SK-N-SH (cell line): ENCODE results near the gene PRKG1. TPM values are rescaled to one million over a fixed set of nuclear protein-coding genes. Genes with fewer than 3 reads are reported as not detected.

Experiments
- CTCF ChIA-PET: fragments of 300-600, 350-600 bp; formaldehyde crosslinking; extraction: SDS; loops from one replicate; lab custom pipeline; 2021; lab: Yijun Ruan, JAX
- POLR2A ChIA-PET: fragments of 350-600 bp; sonication (Branson Sonifier 250); formaldehyde crosslinking; extraction: SDS; loops from one replicate; lab custom pipeline; 2020; ENCODE audit warnings: antibody characterized with exemption, inconsistent platforms; lab: Yijun Ruan, JAX
- DNase-seq: peaks from one replicate; pipeline ENCODE4 v3.0.0; 2012
- H2AFZ ChIP-seq: fragments of 200-600 bp; sonication (generic); 2 replicates; pipeline ENCODE4 v1.8.1; 2016; ENCODE audit warnings: antibody characterized with exemption, mild to moderate bottlenecking, low read depth
- H3F3A ChIP-seq: fragments of 200-600 bp; sonication (generic); replicated peaks from 2 replicates; pipeline ENCODE3; 2016; ENCODE audit warnings: antibody characterized with exemption, mild to moderate bottlenecking; ENCODE audit not compliant: insufficient read depth
- H3K27ac ChIP-seq, 2 experiments: fragments of 200-500 bp in 1 of 2; fragments of 200-600 bp in 1 of 2; sonication (Bioruptor generic) in 1 of 2; sonication (generic), shearing (Covaris generic) in 1 of 2; 2 replicates each; pipeline versions ENCODE4 v1.5.1 to v1.6.1; 2014 to 2016; ENCODE audit warnings: low read depth in 2 of 2, inconsistent platforms in 1 of 2, low read length in 1 of 2, mild to moderate bottlenecking in 1 of 2, mixed read lengths in 1 of 2
- H3K27me3 ChIP-seq: fragments of 200-600 bp; sonication (generic), shearing (Covaris generic); 2 replicates; pipeline ENCODE4 v1.6.1; 2016; ENCODE audit warnings: mixed run types; ENCODE audit not compliant: insufficient read depth
- H3K36me3 ChIP-seq, 2 experiments: fragments of 200-500 bp in 1 of 2; fragments of 200-600 bp in 1 of 2; sonication (Bioruptor generic) in 1 of 2; sonication (generic) in 1 of 2; replicated peaks in 1 of 2; 2 replicates each; pipeline versions ENCODE3 to v1.5.1; 2014 to 2016; ENCODE audit warnings: low read length in 1 of 2, mild to moderate bottlenecking in 1 of 2; ENCODE audit not compliant: insufficient read depth in 2 of 2, control insufficient read depth in 1 of 2
- H3K4me1 ChIP-seq, 2 experiments: fragments of 200-500 bp in 1 of 2; fragments of 200-600 bp in 1 of 2; sonication (Bioruptor generic) in 1 of 2; sonication (generic), shearing (Covaris generic) in 1 of 2; 2 replicates each; pipeline versions ENCODE4 v1.5.1 to v1.6.1; 2014 to 2016; ENCODE audit warnings: low read depth in 1 of 2, low read length in 1 of 2, mixed run types in 1 of 2; ENCODE audit not compliant: insufficient read depth in 2 of 2, control insufficient read depth in 1 of 2
- H3K4me2 ChIP-seq: fragments of 200-600 bp; sonication (generic), shearing (Covaris generic); 2 replicates; pipeline ENCODE4 v1.6.1; 2017; ENCODE audit warnings: mixed run types
- H3K4me3 ChIP-seq, 2 experiments: fragments of 200-500 bp in 1 of 2; fragments of 200-600 bp in 1 of 2; sonication (Bioruptor generic) in 1 of 2; sonication (generic), shearing (Covaris generic) in 1 of 2; 2 replicates each; pipeline versions ENCODE4 v1.5.1 to v1.8.1; 2014 to 2016; ENCODE audit warnings: low read depth in 2 of 2, inconsistent platforms in 1 of 2, low read length in 1 of 2, mild to moderate bottlenecking in 1 of 2, mixed read lengths in 1 of 2, moderate library complexity in 1 of 2
- H3K79me2 ChIP-seq: fragments of 200-600 bp; sonication (generic); 2 replicates; pipeline ENCODE4 v1.8.1; 2017; ENCODE audit warnings: mild to moderate bottlenecking; ENCODE audit not compliant: insufficient read depth
- H3K9ac ChIP-seq: fragments of 200-600 bp; sonication (generic); 2 replicates; pipeline ENCODE4 v1.6.1; 2017; ENCODE audit warnings: mixed run types
- H3K9me2 ChIP-seq: fragments of 200-600 bp; sonication (generic); 2 replicates; pipeline ENCODE4 v1.6.1; 2017; ENCODE audit warnings: mixed run types
- H3K9me3 ChIP-seq: fragments of 200-600 bp; sonication (generic); 2 replicates; pipeline ENCODE4 v1.6.1; 2017; ENCODE audit warnings: mixed run types, mild to moderate bottlenecking, moderate library complexity
- H4K20me1 ChIP-seq: fragments of 200-600 bp; sonication (generic); 2 replicates; pipeline ENCODE4 v1.6.1; 2017; ENCODE audit warnings: mild to moderate bottlenecking, mixed run types; ENCODE audit not compliant: insufficient read depth
- ELF1 ChIP-seq: IDR thresholded peaks from 2 replicates; pipeline ENCODE4 v1.4.0; 2012
- EZH2phosphoT487 ChIP-seq: fragments of 200-600 bp; sonication (generic); IDR thresholded peaks from 2 replicates; pipeline ENCODE4 v1.6.1; 2017; ENCODE audit warnings: low read depth, mixed run types, mild to moderate bottlenecking, antibody characterized with exemption, moderate library complexity, borderline replicate concordance
- FOSL2 ChIP-seq: IDR thresholded peaks from 2 replicates; pipeline ENCODE4 v1.4.0; 2012; ENCODE audit warnings: low read depth, mild to moderate bottlenecking, moderate library complexity, borderline replicate concordance
- FOXJ3 ChIP-seq: sonication (generic); formaldehyde crosslinking; IDR thresholded peaks from 2 replicates; pipeline ENCODE4 v1.5.1; 2020; ENCODE audit warnings: mild to moderate bottlenecking, missing genetic modification reagents
- FOXM1 ChIP-seq: IDR thresholded peaks from 2 replicates; pipeline ENCODE4 v1.4.0; 2012; ENCODE audit warnings: low read depth, mild to moderate bottlenecking
- GABPA ChIP-seq: IDR thresholded peaks from 2 replicates; pipeline ENCODE4 v1.4.0; 2012; ENCODE audit warnings: low read depth, mild to moderate bottlenecking
- JUND ChIP-seq: IDR thresholded peaks from 2 replicates; pipeline ENCODE4 v1.4.0; 2012
- MXI1 ChIP-seq: IDR thresholded peaks from 2 replicates; pipeline ENCODE4 v1.6.1; 2012; ENCODE audit warnings: mild to moderate bottlenecking, low read depth, low read length, improper control_type of control experiment
- NFIC ChIP-seq: IDR thresholded peaks from 2 replicates; pipeline ENCODE4 v1.4.0; 2012; ENCODE audit warnings: borderline replicate concordance
- POLR2AphosphoS5 ChIP-seq: IDR thresholded peaks from 2 replicates; pipeline ENCODE4 v1.6.1; 2012; ENCODE audit warnings: low read depth, low read length
- SMC3 ChIP-seq: IDR thresholded peaks from 2 replicates; pipeline ENCODE4 v1.6.1; 2012; ENCODE audit warnings: low read depth, low read length, improper control_type of control experiment
- TAF1 ChIP-seq: IDR thresholded peaks from 2 replicates; pipeline ENCODE4 v1.6.1; 2012; ENCODE audit warnings: low read depth, mild to moderate bottlenecking, low read length, moderate library complexity, borderline replicate concordance
- TEAD4 ChIP-seq: IDR thresholded peaks from 2 replicates; pipeline ENCODE4 v1.4.0; 2012; ENCODE audit warnings: mild to moderate bottlenecking, borderline replicate concordance; ENCODE audit not compliant: insufficient read depth
- YY1 ChIP-seq: IDR thresholded peaks from 2 replicates; pipeline ENCODE4 v1.4.0; 2012; ENCODE audit warnings: low read depth, mild to moderate bottlenecking
- WGBS: methylation state at CpG from one replicate; pipeline ENCODE4 v1.1.6; 2017; ENCODE audit warnings: low lambda C conversion rate; 5-methylcytosine and 5-hydroxymethylcytosine counted together
- polyA plus RNA-seq, 3 experiments: library from polyadenylated mRNA; depleted of rRNA; stranded (reverse); fragments of >200 nt; gene quantifications; 2 replicates each; pipeline ENCODE4 v1.2.3, GENCODE V29; 2012
- TF ChIP-seq, protein P1 (sequence below): IDR thresholded peaks from 2 replicates; pipeline ENCODE4 v1.4.0; 2012; ENCODE audit warnings: low read depth, borderline replicate concordance
- TF ChIP-seq, protein P2 (sequence below): IDR thresholded peaks from 2 replicates; pipeline ENCODE4 v1.4.0; 2012; ENCODE audit warnings: low read depth, borderline replicate concordance
- TF ChIP-seq, protein P3 (sequence below): IDR thresholded peaks from 2 replicates; pipeline ENCODE4 v1.6.1; 2012; ENCODE audit warnings: mild to moderate bottlenecking, low read depth, low read length, moderate library complexity
- TF ChIP-seq, protein P4 (sequence below): IDR thresholded peaks from 2 replicates; pipeline ENCODE4; 2012

PRKG1 gene
- polyA plus RNA-seq, 1 of the 3 experiments (the other 2 are of a cell fraction): 4.1 TPM

DNA sequence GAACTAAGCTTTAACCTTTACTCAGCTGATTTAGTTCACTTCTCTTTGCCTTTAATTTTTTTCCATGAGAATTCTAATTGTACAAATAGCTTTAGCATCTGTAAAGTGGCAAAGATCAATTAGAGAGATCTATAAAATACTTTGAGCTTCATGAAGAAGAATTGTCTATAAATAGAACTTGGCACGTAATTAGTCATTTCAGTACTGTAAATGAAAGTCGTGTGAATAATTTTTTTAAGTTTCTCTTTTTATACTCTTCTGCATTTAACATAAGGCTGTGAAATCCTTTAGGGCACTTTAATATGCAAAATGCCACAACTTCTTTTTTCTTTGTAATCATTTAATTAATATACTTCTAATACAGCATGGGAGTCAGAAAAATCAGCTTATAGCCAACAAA lies 447.3 kb downstream of the PRKG1 start:
- TF ChIP-seq YY1 (no peak), GABPA (no peak), SMC3 (no peak), TEAD4 (no peak), FOXJ3 (CRISPR knock-in tag) (no peak), FOSL2 (no peak), TAF1 (no peak), EZH2phosphoT487 (no peak), NFIC (no peak), MXI1 (no peak), JUND (no peak), ELF1 (no peak), POLR2AphosphoS5 (no peak), FOXM1 (no peak)
- TF ChIP-seq, protein P1, sequence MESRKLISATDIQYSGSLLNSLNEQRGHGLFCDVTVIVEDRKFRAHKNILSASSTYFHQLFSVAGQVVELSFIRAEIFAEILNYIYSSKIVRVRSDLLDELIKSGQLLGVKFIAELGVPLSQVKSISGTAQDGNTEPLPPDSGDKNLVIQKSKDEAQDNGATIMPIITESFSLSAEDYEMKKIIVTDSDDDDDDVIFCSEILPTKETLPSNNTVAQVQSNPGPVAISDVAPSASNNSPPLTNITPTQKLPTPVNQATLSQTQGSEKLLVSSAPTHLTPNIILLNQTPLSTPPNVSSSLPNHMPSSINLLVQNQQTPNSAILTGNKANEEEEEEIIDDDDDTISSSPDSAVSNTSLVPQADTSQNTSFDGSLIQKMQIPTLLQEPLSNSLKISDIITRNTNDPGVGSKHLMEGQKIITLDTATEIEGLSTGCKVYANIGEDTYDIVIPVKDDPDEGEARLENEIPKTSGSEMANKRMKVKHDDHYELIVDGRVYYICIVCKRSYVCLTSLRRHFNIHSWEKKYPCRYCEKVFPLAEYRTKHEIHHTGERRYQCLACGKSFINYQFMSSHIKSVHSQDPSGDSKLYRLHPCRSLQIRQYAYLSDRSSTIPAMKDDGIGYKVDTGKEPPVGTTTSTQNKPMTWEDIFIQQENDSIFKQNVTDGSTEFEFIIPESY: no peak
- TF ChIP-seq, protein P2, sequence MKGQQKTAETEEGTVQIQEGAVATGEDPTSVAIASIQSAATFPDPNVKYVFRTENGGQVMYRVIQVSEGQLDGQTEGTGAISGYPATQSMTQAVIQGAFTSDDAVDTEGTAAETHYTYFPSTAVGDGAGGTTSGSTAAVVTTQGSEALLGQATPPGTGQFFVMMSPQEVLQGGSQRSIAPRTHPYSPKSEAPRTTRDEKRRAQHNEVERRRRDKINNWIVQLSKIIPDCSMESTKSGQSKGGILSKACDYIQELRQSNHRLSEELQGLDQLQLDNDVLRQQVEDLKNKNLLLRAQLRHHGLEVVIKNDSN: no peak
- TF ChIP-seq, protein P3, sequence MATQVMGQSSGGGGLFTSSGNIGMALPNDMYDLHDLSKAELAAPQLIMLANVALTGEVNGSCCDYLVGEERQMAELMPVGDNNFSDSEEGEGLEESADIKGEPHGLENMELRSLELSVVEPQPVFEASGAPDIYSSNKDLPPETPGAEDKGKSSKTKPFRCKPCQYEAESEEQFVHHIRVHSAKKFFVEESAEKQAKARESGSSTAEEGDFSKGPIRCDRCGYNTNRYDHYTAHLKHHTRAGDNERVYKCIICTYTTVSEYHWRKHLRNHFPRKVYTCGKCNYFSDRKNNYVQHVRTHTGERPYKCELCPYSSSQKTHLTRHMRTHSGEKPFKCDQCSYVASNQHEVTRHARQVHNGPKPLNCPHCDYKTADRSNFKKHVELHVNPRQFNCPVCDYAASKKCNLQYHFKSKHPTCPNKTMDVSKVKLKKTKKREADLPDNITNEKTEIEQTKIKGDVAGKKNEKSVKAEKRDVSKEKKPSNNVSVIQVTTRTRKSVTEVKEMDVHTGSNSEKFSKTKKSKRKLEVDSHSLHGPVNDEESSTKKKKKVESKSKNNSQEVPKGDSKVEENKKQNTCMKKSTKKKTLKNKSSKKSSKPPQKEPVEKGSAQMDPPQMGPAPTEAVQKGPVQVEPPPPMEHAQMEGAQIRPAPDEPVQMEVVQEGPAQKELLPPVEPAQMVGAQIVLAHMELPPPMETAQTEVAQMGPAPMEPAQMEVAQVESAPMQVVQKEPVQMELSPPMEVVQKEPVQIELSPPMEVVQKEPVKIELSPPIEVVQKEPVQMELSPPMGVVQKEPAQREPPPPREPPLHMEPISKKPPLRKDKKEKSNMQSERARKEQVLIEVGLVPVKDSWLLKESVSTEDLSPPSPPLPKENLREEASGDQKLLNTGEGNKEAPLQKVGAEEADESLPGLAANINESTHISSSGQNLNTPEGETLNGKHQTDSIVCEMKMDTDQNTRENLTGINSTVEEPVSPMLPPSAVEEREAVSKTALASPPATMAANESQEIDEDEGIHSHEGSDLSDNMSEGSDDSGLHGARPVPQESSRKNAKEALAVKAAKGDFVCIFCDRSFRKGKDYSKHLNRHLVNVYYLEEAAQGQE: no peak
- TF ChIP-seq, protein P4, sequence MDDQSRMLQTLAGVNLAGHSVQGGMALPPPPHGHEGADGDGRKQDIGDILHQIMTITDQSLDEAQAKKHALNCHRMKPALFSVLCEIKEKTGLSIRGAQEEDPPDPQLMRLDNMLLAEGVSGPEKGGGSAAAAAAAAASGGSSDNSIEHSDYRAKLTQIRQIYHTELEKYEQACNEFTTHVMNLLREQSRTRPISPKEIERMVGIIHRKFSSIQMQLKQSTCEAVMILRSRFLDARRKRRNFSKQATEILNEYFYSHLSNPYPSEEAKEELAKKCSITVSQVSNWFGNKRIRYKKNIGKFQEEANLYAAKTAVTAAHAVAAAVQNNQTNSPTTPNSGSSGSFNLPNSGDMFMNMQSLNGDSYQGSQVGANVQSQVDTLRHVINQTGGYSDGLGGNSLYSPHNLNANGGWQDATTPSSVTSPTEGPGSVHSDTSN: no peak
- no peak overlapping the region for H2AFZ ChIP-seq
- no peak overlapping the region for H3K27ac ChIP-seq
- no peaks in the 10 kb centered on the region for H3F3A ChIP-seq
- no peaks in the 10 kb centered on the region for H3K27me3 ChIP-seq
- no peak overlapping the region for H3K4me3 ChIP-seq
- no peak overlapping the region for H3K9ac ChIP-seq
- H3K9me2 ChIP-seq: no peaks in the 10 kb centered on the region
- H3K36me3 ChIP-seq: no peaks in the 10 kb centered on the region
- no peaks in the 10 kb centered on the region for H3K4me1 ChIP-seq
- no peak for DNase-seq
- 81% methylated on average over 2 of the region's 2 CpGs for WGBS
- H4K20me1 ChIP-seq: no peaks in the 10 kb centered on the region
- no peaks in the 10 kb centered on the region for H3K79me2 ChIP-seq
- H3K4me2 ChIP-seq: no peak overlapping the region
- ChIA-PET POLR2A (no interaction called here), CTCF (no interaction called here)
- no peaks in the 10 kb centered on the region for H3K9me3 ChIP-seq
